GM18498 (cell line): ENCODE measurements around the gene NOTCH1.

ENCODE experiments used
- ATAC-seq: cut with Tn5 transposase; IDR thresholded peaks from one replicate; pipeline ENCODE4 v1.9.1; 2021; ENCODE audit warnings: mild to moderate bottlenecking, moderate library complexity; ENCODE audit not compliant: unreplicated experiment

NOTCH1 gene

DNA sequence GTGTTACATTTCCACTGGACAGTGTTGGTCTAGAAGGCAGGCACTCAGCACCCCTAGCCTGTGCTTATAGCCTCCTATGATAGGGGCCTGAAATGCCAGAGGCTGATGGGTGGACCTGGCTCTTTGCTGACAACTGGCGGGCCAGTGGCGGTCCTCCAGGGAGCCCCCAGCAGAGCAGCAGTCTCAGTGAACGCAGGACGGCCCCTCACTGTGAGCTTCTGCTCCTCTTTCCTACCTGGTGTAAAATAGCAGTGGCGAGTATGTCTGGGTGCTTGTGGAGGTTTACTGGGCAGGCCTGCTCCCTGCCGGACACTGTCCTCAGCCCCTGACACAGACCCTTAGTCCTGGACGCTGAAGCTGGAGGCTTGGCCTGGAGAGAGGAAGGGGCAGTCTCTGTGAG is 59.7 kb downstream of the NOTCH1 start:
- ATAC-seq = no peak

DNA sequence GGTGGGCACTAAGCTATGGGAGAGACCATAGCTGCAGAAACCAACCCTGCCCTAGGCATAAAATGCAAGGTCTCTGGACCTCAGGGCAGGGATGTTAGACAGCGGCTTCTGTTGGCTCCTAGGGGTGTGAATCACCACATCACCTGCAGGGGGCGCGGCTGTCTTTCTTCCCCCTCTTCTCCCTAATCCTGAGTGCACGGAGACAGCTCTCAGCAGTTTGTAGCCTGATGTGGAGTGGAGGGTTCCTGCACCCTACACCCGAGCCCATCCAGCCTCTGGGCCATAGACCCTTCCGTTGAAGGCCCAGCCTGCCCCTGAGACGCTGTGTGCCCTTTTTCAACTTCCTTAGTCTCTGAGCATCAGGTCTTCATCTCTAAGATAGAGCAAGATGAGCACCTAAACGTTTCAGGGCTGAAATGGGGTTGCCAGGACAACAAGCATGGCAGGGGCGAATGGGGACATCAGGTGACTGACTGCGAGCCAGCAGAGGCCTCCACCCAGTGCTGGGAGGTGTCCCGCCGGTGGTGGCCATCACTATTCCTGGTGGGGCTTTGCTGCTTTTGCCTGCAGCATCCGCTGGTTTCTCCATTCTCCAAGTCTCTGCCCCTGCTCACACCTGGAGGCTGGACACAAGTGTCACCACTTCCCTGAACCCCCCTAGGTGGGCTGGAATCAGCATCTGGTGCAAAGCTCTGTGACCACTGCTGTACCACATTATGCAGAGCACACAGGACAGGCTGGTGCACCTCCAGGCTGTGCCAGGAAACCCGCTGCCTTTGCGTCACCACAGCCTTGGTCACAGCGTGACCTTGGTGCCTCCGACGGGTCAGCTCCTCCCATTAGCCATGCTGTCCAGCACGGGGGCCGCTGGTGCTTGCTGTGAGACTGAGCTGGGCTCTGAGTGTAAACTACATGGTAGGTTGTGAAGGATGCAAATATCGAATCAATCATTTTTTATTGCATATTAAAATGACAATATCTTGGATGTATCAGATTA is 60.5 kb downstream of the NOTCH1 start:
- ATAC-seq = no peak

DNA sequence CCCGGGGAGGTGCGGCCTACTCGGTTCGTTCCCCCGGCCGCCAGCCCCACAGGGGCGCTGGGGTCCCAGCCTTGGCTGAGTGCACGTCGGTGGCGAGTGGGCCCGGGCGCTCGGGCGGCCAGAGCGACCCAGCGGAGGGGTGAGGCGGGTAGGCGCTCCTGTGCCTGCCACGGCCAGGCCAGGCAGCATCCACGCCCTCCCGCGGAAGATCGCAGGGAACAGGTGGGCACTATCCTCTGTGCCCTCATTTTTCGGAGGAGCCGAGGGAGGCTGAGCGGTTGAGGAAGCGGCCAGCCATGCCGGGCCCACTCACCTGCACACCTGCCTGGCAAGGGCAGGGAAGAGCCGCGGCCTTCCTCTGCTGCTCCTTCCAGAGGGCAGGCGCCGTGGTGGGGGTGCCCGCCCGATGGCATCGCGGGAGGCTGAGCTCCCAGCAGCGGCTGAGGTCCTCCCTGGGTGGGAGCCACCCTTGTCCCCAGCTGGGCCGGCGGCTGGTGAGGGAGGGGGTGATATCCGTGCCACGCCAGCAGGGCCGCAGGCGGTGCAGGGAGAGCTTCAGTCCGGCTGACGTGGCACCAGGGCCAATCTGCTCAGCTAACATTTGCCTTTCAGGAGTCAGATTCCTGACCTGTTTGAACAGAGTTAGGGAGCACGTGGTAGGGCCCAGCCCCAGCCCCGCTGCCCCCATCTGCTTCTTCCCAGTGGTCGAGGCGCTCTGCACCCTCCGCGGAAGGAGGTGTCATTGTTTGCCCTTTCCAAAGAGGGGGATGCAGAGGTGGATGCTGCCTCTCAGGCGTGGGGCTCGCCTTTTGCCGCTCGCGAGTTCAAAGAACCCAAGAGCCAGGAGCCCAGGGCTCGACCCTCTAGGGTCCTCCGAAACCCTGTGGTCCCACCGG is 61.4 kb downstream of the NOTCH1 start:
- ATAC-seq = no peak

DNA sequence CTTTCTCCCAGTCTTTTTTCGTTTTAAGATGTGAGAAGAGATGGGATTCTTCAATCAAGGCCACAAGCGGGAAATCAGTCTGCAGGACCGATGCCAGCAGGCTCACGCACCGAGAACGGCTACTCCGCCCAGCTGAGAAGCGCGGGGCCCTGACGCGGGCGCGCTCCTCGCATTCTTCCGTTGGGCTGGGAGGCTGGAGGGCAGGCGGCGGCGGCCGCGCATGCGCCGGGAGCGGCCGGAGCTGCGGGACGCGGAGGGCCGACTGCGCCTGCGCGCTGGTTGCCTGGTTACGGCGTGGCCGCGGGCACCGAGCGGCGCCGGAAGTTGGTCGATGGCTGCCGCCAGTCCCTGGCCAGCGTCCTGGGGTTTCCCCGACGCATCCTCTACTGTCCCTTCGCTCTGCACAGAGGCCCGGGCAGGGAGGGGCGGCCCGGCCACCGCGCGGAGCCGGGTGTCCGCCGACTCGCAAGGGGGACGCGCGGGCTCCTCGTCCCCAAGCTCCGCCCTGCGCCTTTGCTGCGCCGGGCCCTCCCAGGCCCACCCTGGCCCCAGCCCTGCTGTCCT is 62.2 kb downstream of the NOTCH1 start:
- peak; percentile 64 for ATAC-seq

DNA sequence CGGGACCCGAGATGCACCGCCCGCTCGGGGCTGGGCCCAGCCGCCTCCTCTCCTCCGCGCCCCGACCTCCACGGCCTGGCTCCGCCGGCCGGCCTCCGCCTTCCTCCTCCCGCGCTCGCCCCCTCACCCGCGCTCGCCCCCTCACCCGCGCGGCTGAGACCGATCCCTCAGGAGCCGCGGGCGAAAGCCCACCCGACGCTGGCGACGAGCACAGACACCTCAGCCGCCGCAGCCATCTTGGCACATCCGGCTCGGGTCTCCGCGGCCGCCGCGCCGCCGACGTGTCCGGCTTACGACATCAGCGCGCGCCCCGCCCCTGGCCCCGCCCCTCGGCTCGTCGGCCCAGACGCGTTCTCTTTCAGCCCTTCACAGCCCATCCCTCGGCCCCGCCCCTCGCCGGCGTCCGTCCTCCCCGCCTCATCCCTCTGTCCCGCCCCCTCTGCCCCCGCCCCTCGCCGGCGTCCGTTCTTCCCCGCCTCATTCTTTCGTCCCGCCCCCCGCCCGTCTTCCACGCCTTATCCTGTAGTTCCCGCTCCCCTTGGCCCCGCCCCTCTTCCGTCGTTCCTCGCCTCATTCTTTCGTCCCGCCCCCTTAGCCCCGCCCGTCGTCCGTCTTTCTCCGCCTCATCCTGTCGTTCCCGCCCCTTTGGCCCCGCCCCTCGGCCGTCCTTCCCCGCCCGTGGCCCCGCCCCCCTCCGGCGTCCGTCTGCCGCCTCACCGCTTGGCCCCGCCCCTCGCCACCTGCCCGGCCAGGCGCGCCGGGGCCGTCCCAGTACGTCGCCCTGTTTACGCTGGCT is 62.9 kb downstream of the NOTCH1 start, which contains the start of gene SEC16A:
SEC16A (minus strand) TSS at position 248 of the 796 bp plus-strand sequence. CDS start 5,425 bp downstream, outside the sequence.
- peak; percentile 58 for ATAC-seq

DNA sequence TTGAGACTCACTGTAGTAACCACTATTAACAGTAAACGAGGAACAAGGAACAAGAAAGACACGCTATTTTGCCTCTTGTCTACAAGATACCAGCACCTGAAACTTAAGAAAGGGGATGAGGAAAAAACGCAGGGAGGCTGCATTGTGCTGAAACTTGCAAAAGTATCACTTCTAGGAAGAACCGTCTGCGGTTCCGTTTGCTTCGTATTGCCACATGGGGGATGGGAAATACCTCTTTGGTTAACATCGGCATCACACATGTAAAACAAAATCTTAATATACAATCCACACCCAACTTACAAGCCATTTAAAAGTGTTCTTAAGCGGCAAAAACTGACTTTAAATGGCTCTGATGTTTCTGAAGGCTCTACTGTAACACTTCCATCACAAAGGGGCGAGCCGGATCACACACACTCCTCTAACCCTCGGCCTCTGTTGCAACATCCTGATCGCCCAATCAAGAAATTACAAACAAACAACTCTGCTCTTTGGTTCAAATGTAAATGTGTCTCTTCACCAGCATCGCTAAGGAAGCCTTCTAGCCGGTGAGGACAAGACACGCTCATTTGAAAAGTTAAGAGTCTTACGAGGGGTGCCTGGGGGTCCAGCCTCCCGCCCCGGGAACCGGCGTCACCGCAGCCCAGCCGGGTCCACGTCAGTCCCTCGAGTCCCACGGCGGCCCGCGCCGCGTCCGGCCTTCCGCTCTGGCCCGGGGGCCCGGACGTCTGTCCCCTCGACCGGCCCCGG is 63.6 kb downstream of the NOTCH1 start:
- no peak for ATAC-seq

DNA sequence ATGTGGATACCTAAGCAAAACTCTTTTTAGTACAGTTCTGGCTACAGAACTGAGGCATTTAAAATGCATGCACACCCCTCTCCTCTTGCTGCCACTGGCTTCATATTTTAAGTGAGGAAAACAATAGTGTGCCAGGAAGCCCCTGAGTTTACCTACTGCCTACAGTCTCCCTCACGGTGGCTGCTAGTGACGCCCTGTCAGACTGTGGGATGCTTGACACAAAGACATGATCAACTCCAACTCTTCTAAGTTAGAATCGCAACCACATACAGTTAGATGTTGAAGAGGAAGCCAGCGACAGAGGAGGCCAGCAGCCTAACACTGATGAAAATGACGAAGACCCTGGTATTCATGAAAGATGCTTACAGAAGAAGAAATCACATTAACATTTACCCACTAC is 64.3 kb downstream of the NOTCH1 start:
- ATAC-seq = no peak

DNA sequence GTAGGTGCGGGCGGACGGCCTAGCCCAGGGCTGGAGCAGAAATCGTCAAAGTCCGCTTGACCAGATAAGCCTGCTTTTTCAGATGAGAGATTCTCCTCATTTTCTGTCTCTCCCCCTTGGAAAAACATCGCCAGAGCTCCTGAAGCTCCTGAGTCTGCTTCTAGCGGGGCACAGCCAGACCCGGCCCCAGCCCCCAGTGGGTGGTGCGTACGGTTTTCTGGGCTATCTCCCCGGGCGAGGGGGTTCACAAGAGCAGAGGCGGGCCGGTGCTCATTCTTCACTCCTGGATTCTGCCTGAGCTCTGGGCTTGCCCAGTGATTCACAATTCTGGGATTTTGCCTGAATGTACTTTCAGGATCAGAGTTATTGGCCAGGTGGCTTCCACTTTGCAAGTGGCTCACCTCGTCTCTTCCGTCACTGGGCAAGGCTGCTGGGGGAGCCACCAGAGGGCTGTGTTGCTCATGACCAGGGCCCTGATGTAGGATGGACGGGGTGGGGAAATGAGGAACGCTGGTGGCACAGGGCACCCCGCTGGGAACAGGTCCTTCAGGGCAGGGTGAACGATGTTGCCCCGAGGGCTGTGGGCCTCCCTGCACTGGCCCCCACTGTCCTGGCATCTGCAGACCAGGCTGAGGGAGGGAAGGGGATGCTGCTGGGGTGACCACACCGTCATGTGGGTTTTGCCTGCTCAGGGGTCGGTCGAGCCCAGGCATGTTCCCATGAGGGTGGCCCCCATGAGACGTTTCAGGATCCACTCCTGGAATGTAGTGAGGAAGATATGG is 69.3 kb downstream of the NOTCH1 start:
- no peak for ATAC-seq

DNA sequence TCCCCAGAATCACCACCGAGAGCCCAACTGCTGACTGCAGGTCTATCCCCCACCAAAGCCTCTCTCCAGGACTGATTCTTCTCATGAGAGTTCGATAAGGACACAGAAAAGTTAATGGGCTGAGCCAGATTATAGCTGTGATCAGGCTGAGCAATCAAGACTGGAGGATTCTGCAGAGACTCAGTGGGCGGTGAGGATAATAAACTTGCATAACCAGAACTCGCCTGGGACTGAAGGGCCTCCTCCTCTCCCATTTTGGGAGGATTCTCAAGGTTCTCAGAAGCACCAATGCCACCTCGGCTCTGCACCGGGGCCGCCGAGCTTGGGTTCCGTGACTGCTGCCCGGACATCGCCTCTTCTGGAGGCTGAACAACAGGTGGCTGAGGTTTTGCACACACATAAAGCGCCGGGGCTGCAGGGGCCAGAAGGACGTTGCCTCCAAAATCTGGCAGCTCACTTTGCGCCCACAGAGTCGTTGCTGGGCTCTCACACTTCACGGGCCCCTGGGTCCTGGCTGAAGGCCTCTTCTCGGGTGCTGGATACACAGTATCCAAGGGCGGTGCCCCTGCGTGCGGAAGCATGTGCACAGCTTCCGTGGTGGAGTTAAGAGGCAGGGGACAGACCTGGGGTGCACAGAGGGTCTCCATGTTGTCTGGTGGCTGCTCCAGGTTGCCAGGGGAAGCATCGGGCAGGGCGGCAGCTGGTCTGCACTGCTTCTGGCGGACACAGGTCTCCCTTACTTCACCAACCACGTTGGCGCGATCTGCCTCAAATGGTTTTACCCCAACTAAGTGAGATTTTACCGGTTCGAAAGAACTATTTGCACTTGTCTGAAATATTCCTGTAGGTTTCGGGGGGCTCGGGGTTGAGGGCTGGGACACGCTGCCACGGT is 70.6 kb downstream of the NOTCH1 start:
- no peak for ATAC-seq

DNA sequence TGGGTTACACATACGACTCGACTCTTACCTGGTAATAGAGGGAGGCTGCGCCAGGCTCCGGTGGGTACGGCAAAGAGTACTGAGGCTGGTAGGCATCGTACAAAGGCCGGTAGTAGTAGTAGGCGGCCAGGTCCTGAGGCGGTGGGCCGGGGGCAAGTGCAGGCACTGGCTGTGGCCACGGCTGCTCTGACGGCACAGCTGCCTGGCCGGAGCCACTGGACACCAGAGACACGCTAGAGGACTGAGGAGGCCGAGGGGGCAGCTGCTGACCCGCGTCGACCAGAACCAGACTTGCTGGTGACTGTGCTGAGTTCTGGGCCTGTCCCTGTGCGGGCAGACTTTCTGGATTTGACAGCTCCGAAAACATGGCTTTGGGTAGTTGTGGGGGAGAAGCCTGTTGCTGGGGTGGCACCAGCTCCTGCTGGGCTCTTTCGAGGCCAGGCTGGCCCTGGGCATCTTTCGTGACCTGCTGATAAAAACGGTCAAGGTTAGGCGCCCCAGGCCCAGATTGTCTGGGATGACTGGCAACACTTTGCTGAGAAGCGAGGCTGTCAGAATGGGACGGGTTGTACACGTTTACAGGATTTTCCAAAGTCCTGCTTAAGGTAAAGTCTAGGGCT is 71.7 kb downstream of the NOTCH1 start:
- ATAC-seq = no peak

DNA sequence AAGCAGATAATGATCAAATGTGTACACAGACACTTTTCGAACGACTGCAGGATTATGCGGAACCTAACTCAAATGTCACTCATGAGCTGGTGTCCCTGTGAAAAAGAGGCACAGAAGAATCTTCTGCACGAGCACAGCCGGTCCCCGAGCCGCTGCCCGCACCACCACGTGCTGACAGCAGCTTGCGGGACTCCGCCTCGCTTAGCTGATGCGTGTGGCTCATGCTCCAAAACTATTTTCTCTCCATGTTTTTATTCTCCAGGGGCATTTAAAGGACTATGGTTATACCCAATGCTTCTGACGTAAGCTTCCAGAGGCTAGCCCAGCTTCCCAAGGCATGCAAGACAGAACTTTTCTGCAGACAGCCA is 72.5 kb downstream of the NOTCH1 start:
- ATAC-seq = no peak

DNA sequence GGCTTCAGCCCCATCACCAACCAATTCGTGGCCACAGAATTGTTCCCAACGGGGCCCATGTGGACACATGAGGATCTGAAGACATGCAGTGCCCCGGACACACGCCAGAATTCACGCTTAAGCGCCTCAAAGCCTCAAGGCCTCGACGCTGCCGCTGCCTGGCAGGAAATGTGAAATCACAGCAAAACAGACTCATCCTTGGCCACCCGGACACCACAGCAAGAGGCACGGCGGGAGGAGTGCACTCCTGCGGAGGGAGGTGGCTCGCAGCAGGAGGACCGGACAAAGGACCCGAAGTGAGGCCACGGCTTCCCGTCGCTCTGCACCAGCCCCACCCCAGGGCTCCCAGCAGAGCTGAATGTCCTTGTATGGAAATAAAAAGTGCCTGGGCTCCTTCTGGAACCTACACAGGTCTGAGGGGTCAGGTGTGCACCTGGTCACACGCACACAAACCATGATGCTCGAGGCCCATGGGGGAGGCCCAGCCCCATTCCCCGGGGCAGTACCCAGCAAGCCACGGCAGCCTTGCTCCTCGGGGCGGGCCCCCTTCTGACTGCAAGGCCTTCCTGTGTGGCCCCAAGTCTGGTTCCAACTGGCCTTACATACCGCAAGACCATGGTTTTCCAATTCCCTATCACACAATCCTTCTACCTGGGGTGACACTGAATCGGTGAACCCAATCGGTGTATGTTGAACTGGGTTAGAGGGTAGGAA is 73.1 kb downstream of the NOTCH1 start:
- ATAC-seq = no peak

DNA sequence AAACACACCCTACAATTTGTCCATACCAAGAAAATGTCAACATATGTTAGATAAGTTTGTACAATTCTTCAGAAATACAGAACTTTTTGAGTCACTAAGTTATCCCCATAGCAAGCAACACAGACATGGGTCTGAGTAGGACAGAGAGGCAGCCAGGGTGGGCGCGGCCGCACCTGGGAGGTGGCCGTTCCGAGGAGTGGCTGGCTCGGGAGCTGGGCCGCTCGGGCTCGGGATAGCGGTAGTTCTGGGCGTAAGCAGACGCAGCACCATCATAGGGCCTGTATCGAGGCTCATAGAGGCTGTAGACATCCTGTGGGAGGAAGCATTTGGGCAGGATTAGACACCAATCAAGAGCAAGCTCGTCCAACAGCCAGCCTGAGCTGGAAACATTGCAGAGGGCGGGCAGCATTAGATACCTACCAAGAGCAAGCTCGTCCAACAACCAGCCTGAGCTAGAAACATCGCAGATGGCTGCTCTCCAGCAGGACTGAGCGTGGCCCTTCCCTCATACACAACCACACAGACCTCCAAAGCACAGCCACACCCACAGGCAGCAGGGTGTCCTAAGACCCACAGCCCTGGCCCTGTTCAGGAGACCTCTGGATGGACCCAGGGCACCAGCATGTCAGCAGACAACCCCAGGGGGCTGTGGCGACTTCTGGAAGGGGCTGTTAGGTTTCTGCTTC is 73.9 kb downstream of the NOTCH1 start:
- ATAC-seq = no peak

DNA sequence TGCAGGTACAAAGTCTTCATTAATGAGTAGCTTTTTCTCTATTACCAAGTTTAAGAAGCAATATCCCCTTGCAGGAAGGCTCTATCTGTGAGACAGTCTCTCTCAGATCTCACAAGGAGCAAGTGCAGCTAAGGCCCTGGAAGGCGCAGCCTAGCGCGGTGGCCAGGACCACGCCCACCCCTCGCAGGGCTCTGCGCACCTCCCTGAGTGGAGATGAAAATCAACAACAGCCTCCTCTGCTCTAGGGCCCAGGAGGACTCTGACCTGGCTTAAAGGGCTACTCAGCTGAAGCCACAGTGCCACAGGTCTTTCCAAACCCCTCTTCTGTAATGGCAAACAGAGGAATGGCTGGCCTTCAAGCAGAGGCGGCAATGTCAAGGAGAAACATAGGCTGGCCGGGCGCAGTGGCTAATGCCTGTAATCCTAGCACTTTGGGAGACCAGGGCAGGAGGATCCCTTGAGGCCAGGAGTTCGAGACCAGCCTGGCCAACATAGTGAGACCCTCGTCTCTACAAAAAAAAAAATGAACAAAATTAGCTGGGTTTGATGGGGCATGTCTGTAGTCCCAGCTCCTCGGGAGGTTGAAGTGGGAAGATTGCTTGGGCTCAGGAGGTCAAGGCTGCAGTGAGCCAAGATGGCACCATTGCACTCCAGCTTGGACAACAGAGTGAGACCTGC is 74.9 kb downstream of the NOTCH1 start:
- ATAC-seq = no peak

DNA sequence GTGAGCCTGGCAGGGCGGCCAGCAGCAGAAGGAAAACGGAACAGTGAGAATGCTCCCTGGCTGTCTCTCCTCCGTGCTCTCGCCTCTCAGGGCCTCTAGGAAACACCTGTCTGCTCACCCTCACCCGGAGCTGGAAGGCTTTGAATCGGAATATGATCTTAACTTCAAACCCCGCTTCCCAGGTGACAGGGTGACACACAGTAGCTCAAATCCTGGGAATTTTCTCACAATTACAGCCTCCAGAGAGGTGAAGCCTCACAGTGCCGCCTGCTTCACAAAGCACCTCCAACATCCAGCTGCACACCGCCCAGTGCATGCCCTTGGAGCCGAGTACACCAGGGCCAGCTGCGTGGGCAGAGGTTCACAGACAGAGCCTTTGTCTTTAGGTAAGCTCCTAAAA is 75.5 kb downstream of the NOTCH1 start:
- no peak for ATAC-seq

DNA sequence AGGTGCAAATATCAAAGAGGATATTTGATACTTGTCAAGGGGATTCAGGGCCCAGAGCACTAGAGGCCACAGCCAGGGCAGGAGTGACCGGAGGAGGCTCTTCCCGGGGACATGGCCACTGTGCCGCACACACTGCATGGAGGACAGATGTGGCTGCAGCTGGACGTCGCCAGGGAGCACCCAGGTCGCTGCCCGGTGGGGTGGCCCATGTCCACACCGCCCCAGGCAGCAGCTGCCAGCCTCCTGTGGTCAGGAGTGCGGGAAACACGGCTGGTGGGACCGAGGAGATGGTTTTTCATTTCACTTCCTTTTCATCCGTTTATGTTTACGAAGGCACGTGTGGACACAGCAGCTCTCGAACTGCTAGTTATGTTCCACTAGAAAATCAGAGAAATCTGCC is 78.1 kb downstream of the NOTCH1 start:
- no peak for ATAC-seq
